Naive thymus-derived CD4-positive, alpha-beta T cell (primary cell): ENCODE data around the gene ZBTB7C. TPM values are rescaled to one million over a fixed set of nuclear protein-coding genes. Genes with fewer than 3 reads are reported as not detected.

Experiments
- ATAC-seq: fragments of 150-1000 bp; cut with Tn5 transposase; 2 replicates; pipeline ENCODE4 v1.10.0; 2021; ENCODE audit warnings: mild to moderate bottlenecking, moderate library complexity
- CTCF ChIA-PET: fragments of 350-600 bp; sonication (Branson Sonifier 250); formaldehyde crosslinking; loops from one replicate; lab custom pipeline; 2021; ENCODE audit warnings: antibody characterized with exemption; lab: Charles Lee
- POLR2A ChIA-PET: fragments of 350-600 bp; sonication (Branson Sonifier 250); formaldehyde crosslinking; loops from one replicate; lab custom pipeline; 2021; ENCODE audit warnings: antibody characterized with exemption, inconsistent platforms; lab: Charles Lee
- DNase-seq, 9 donors: peaks; one replicate each; pipeline versions ENCODE4 v3.0.0 to v3.0.0-alpha.2; 2020 to 2022; ENCODE audit warnings: mixed read lengths in 1 of 9
- H3K27ac ChIP-seq: one replicate; pipeline ENCODE4 v1.7.0; 2013; ENCODE audit warnings: mild to moderate bottlenecking, low read depth, low read length, moderate library complexity
- H3K27me3 ChIP-seq, 2 donors: one replicate each; pipeline ENCODE4 v1.7.0; 2013; ENCODE audit warnings: low read length in 2 of 2, mild to moderate bottlenecking in 2 of 2, moderate library complexity in 2 of 2; ENCODE audit not compliant: control insufficient read depth in 2 of 2, insufficient read depth in 2 of 2
- H3K36me3 ChIP-seq, 3 experiments: 1 replicate in 2 of 3; 2 replicates in 1 of 3; pipeline ENCODE4 v1.7.0; 2013; ENCODE audit warnings: low read length in 3 of 3, mild to moderate bottlenecking in 3 of 3, moderate library complexity in 1 of 3; ENCODE audit not compliant: insufficient read depth in 3 of 3, control insufficient read depth in 2 of 3
- H3K4me1 ChIP-seq, 2 donors: one replicate each; pipeline ENCODE4 v1.7.0; 2013; ENCODE audit warnings: low read length in 2 of 2, mild to moderate bottlenecking in 2 of 2, moderate library complexity in 1 of 2; ENCODE audit not compliant: control insufficient read depth in 2 of 2, insufficient read depth in 2 of 2
- H3K4me3 ChIP-seq: 2 replicates; pipeline ENCODE4 v1.7.0; 2013; ENCODE audit warnings: mild to moderate bottlenecking, low read length
- H3K9me3 ChIP-seq, 3 experiments: 1 replicate in 2 of 3; 2 replicates in 1 of 3; pipeline ENCODE4 v1.7.0; 2013; ENCODE audit warnings: low read length in 3 of 3; ENCODE audit not compliant: control insufficient read depth in 2 of 3
- H3K27ac Mint-ChIP-seq, 9 donors: one replicate each; pipeline ENCODE4 v1.8.0; 2020 to 2022; ENCODE audit warnings: mixed read lengths in 9 of 9, mild to moderate bottlenecking in 8 of 9, moderate library complexity in 5 of 9, inconsistent platforms in 2 of 9
- H3K27me3 Mint-ChIP-seq, 5 donors: one replicate each; pipeline ENCODE4 v1.8.0; 2021 to 2022; ENCODE audit warnings: mixed read lengths in 5 of 5, mild to moderate bottlenecking in 1 of 5
- H3K36me3 Mint-ChIP-seq, 5 donors: one replicate each; pipeline ENCODE4 v1.8.0; 2020 to 2022; ENCODE audit warnings: mixed read lengths in 5 of 5, mild to moderate bottlenecking in 3 of 5, inconsistent platforms in 1 of 5
- H3K4me1 Mint-ChIP-seq, 7 donors: one replicate each; pipeline ENCODE4 v1.8.0; 2020 to 2022; ENCODE audit warnings: mixed read lengths in 7 of 7, mild to moderate bottlenecking in 3 of 7, inconsistent platforms in 1 of 7
- H3K4me3 Mint-ChIP-seq, 10 donors: one replicate each; pipeline ENCODE4 v1.8.0; 2020 to 2022; ENCODE audit warnings: mild to moderate bottlenecking in 10 of 10, mixed read lengths in 10 of 10, moderate library complexity in 6 of 10, inconsistent platforms in 2 of 10
- H3K9me3 Mint-ChIP-seq, 11 donors: one replicate each; pipeline ENCODE4 v1.8.0; 2020 to 2022; ENCODE audit warnings: mixed read lengths in 11 of 11, mild to moderate bottlenecking in 4 of 11, inconsistent platforms in 1 of 11, moderate library complexity in 1 of 11
- intact Hi-C, 2 donors: fragments of 100-400 bp; cut with micrococcal nuclease; formaldehyde crosslinking; loops; one replicate each; pipeline ENCODE4 v1.15.1; 2023
- polyA plus RNA-seq, 2 donors: library from polyadenylated mRNA; unstranded; fragments of 300-500 nt; fragmentation: Illumina TruSeq; gene quantifications; one replicate each; pipeline ENCODE4 v1.2.3, GENCODE V29; 2021
- total RNA-seq, 6 experiments: library from RNA in 5 of 6; stranded (reverse) in 5 of 6; gene quantifications; 1 replicate in 5 of 6; 2 replicates in 1 of 6; pipeline ENCODE4 v1.2.3 and lab custom pipeline; 2021 to 2026

Gene ZBTB7C
- total and polyA plus RNA-seq, 7 experiments from 2014 or later = 0.51 TPM; not detected in 6

- H3K27ac ChIP-seq = no peak overlapping the region
- no peak overlapping the region for H3K4me3 ChIP-seq
- H3K27me3 Mint-ChIP-seq = peaks cover 16 to 32% (median 22%) of the 10 kb centered on the region in 5 donors
- DNase-seq (no peak), ATAC-seq (peak; percentile 63)
- intact Hi-C loops = loop anchor here in 1 of 2 donors (5.0 kb wide), 1 partner anchor 217 kb away; no protein-coding TSS in a partner anchor
- H3K36me3 Mint-ChIP-seq = no peaks in the 10 kb centered on the region
- no peaks in the 10 kb centered on the region for H3K4me1 ChIP-seq
- H3K27me3 ChIP-seq = no peaks in the 10 kb centered on the region
- ChIA-PET POLR2A (no interaction called here), CTCF (no interaction called here)
- no peak overlapping the region for H3K27ac Mint-ChIP-seq
- peaks cover 0 to 2% (median 0%) of the 10 kb centered on the region in 11 donors for H3K9me3 Mint-ChIP-seq
- H3K36me3 ChIP-seq = no peaks in the 10 kb centered on the region
- H3K4me1 Mint-ChIP-seq = peaks cover 0 to 38% (median 0%) of the 10 kb centered on the region in 7 donors
- H3K4me3 Mint-ChIP-seq = no peak overlapping the region
- H3K9me3 ChIP-seq = no peaks in the 10 kb centered on the region
Observed at GRCh38 chr18:48230467-48231113, 178.6 kb downstream of the ZBTB7C start.

DNA sequence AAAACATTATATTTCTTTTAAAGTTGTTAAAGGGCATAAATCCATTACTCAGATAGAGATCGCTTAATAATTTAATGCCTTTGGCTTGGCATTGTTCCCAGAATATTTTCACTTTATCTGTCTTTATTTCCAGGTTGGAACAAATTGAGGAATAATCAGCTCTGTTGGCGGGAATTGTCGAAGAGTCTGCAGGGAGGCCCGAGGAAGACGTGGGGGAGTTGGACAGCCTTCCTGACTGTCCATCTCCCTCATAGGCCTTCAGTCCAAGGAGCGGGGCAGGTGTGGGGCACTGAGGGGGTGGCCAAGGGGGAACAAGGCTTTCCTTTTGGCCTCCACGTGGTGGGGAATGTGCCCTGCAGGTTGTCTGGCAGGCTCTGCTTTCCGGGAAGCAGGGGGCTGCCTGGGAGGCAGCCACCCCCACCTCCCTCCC is 179.6 kb downstream of the ZBTB7C start:
- POLR2A ChIA-PET = no interaction called here
- no peaks in the 10 kb centered on the region for H3K27me3 ChIP-seq
- intact Hi-C loops = no loop called here
- H3K27ac Mint-ChIP-seq = no peak overlapping the region
- no peak for ATAC-seq
- H3K36me3 Mint-ChIP-seq = no peaks in the 10 kb centered on the region
- DNase-seq = no peak
- H3K36me3 ChIP-seq = no peaks in the 10 kb centered on the region
- CTCF ChIA-PET = no interaction called here
- no peaks in the 10 kb centered on the region for H3K4me1 ChIP-seq
- H3K4me3 ChIP-seq = no peak overlapping the region
- H3K27ac ChIP-seq = no peak overlapping the region
- peaks cover 0 to 41% (median 0%) of the 10 kb centered on the region in 7 donors for H3K4me1 Mint-ChIP-seq
- peaks cover 0 to 2% (median 0%) of the 10 kb centered on the region in 11 donors for H3K9me3 Mint-ChIP-seq
- H3K27me3 Mint-ChIP-seq = peaks cover 11 to 23% (median 14%) of the 10 kb centered on the region in 5 donors
- no peaks in the 10 kb centered on the region for H3K9me3 ChIP-seq
- no peak overlapping the region for H3K4me3 Mint-ChIP-seq

- Mint-ChIP-seq H3K4me1 (peaks cover 0 to 41% (median 0%) of the 10 kb centered on the region in 7 donors), H3K9me3 (peaks cover 0 to 2% (median 0%) of the 10 kb centered on the region in 11 donors), H3K4me3 (peak overlapping the region in 1 of 10 donors; percentile 48), H3K36me3 (no peaks in the 10 kb centered on the region), H3K27ac (peak overlapping the region in 1 of 9 donors; percentile 86), H3K27me3 (peaks cover 9 to 18% (median 11%) of the 10 kb centered on the region in 5 donors)
- H3K36me3 ChIP-seq = no peaks in the 10 kb centered on the region
- ATAC-seq (no peak), DNase-seq (no peak)
- H3K4me1 ChIP-seq = no peaks in the 10 kb centered on the region
- no peak overlapping the region for H3K4me3 ChIP-seq
- ChIA-PET CTCF (no interaction called here), POLR2A (no interaction called here)
- no peak overlapping the region for H3K27ac ChIP-seq
- no peaks in the 10 kb centered on the region for H3K27me3 ChIP-seq
- intact Hi-C loops = no loop called here
- no peaks in the 10 kb centered on the region for H3K9me3 ChIP-seq
Observed at GRCh38 chr18:48228841-48229240, 180.3 kb downstream of the ZBTB7C start.

GRCh38 chr18:48228301-48228715 is 180.9 kb downstream of the ZBTB7C start:
- Mint-ChIP-seq H3K36me3 (no peaks in the 10 kb centered on the region), H3K27me3 (peaks cover 8 to 18% (median 11%) of the 10 kb centered on the region in 5 donors), H3K27ac (peak overlapping the region in 1 of 9 donors; percentile 86), H3K4me3 (peak overlapping the region in 1 of 10 donors; percentile 48), H3K9me3 (peaks cover 0 to 2% (median 0%) of the 10 kb centered on the region in 11 donors), H3K4me1 (peaks cover 0 to 41% (median 0%) of the 10 kb centered on the region in 7 donors)
- H3K4me1 ChIP-seq = no peaks in the 10 kb centered on the region
- ChIA-PET CTCF (no interaction called here), POLR2A (no interaction called here)
- DNase-seq = no peak
- no peaks in the 10 kb centered on the region for H3K27me3 ChIP-seq
- intact Hi-C loops = no loop called here
- no peak for ATAC-seq
- H3K36me3 ChIP-seq = no peaks in the 10 kb centered on the region
- H3K4me3 ChIP-seq = no peak overlapping the region
- H3K27ac ChIP-seq = no peak overlapping the region
- H3K9me3 ChIP-seq = no peaks in the 10 kb centered on the region

DNA sequence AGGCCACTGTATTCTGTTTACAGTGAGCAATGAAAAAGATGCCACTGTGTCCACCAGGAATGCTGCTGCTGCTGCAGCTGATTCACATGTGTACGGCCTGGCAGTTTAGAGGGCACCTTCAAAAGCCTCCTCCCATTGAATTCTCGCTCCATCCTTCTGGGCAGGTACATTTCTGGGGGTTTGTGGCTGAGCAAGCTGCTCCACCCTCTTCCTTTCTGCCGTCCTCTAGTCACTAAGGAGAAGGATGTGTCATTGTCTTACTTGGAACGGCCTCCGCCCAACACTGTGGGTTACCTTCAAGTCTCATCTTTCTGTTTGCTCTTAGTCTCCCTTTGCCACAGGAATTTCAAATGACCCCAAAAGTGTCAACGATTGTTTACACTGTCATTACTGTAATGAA is 182.0 kb downstream of the ZBTB7C start:
- Histone ChIP-seq H3K4me3 (no peak overlapping the region), H3K27ac (no peak overlapping the region), H3K27me3 (no peaks in the 10 kb centered on the region), H3K9me3 (no peaks in the 10 kb centered on the region), H3K36me3 (no peaks in the 10 kb centered on the region), H3K4me1 (no peaks in the 10 kb centered on the region)
- intact Hi-C loops = no loop called here
- Mint-ChIP-seq H3K4me1 (peaks cover 0 to 41% (median 0%) of the 10 kb centered on the region in 7 donors), H3K36me3 (no peaks in the 10 kb centered on the region), H3K9me3 (peaks cover 0 to 2% (median 0%) of the 10 kb centered on the region in 11 donors), H3K27me3 (peaks cover 5 to 18% (median 9%) of the 10 kb centered on the region in 5 donors), H3K27ac (peak overlapping the region in 1 of 9 donors; percentile 86), H3K4me3 (peak overlapping the region in 1 of 10 donors; percentile 64)
- POLR2A ChIA-PET = no interaction called here
- ATAC-seq (peak; percentile 18), DNase-seq (no peak)
- CTCF ChIA-PET = no interaction called here

DNA sequence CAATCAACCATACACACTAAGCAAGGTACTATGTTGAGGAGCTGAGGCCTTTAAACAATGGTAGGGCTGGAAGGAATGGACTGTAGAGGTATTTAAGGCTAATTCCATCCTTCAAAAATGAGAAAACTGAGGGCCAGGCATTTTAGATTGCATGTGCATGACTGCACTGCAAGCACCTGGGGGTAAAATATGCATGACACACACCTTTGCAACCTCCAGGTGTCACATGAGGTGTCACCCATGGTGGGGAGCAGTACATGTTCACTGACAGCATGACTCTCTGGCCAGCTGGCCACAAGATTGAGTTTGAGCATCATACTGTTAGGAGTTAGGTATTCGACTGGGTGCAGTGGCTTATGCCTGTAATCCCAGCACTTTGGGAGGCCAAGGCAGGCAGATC is 182.8 kb downstream of the ZBTB7C start:
- Mint-ChIP-seq H3K36me3 (no peaks in the 10 kb centered on the region), H3K9me3 (peaks cover 0 to 2% (median 0%) of the 10 kb centered on the region in 11 donors), H3K4me1 (peaks cover 0 to 41% (median 0%) of the 10 kb centered on the region in 7 donors), H3K27ac (peak overlapping the region in 1 of 9 donors; percentile 25), H3K4me3 (peak overlapping the region in 1 of 10 donors; percentile 14), H3K27me3 (peaks cover under 1 to 18% (median 9%) of the 10 kb centered on the region in 5 donors)
- CTCF ChIA-PET = no interaction called here
- Histone ChIP-seq H3K9me3 (no peaks in the 10 kb centered on the region), H3K4me3 (no peak overlapping the region), H3K27me3 (no peaks in the 10 kb centered on the region), H3K27ac (no peak overlapping the region), H3K4me1 (no peaks in the 10 kb centered on the region), H3K36me3 (no peaks in the 10 kb centered on the region)
- DNase-seq (no peak), ATAC-seq (no peak)
- intact Hi-C loops = no loop called here
- POLR2A ChIA-PET = no interaction called here
